Mesendoderm (in vitro differentiated cells): Measurements from ENCODE around the gene DNMBP.

ENCODE experiments used
- DNase-seq: peaks from one replicate; pipeline ENCODE4 v3.0.0; 2013
- H2AK5ac ChIP-seq: 2 replicates; pipeline ENCODE4 v1.6.1; 2013; ENCODE audit warnings: low read length, inconsistent platforms
- H2BK120ac ChIP-seq: 2 replicates; pipeline ENCODE4 v1.6.1; 2013; ENCODE audit warnings: low read depth, mild to moderate bottlenecking, low read length, moderate library complexity, mixed read lengths
- H2BK15ac ChIP-seq: replicated peaks from 2 replicates; pipeline ENCODE4 v1.6.1; 2013; ENCODE audit warnings: low read depth, mild to moderate bottlenecking, moderate library complexity
- H2BK5ac ChIP-seq: 2 replicates; pipeline ENCODE4 v1.6.1; 2013; ENCODE audit warnings: low read length, inconsistent platforms
- H3K18ac ChIP-seq: 2 replicates; pipeline ENCODE4 v1.6.1; 2013; ENCODE audit warnings: mild to moderate bottlenecking, low read length, mixed read lengths
- H3K23ac ChIP-seq: one replicate; pipeline ENCODE4 v1.6.1; 2013; ENCODE audit warnings: low read length
- H3K27ac ChIP-seq: 2 replicates; pipeline ENCODE4 v1.5.1; 2013; ENCODE audit warnings: low read depth, mild to moderate bottlenecking, inconsistent platforms, low read length, moderate library complexity
- H3K27me3 ChIP-seq: 2 replicates; pipeline ENCODE4 v1.6.1; 2013; ENCODE audit warnings: low read length, control low read depth, mild to moderate bottlenecking, inconsistent platforms; ENCODE audit not compliant: insufficient read depth, poor library complexity
- H3K36me3 ChIP-seq: 2 replicates; pipeline ENCODE4 v1.6.1; 2013; ENCODE audit warnings: low read length, inconsistent platforms; ENCODE audit not compliant: control insufficient read depth, insufficient read depth
- H3K4ac ChIP-seq: one replicate; pipeline ENCODE4 v1.6.1; 2013; ENCODE audit warnings: low read depth, mild to moderate bottlenecking, low read length, moderate library complexity
- H3K4me1 ChIP-seq: 2 replicates; pipeline ENCODE4 v1.6.1; 2013; ENCODE audit warnings: low read depth, low read length, inconsistent platforms; ENCODE audit not compliant: control insufficient read depth
- H3K4me2 ChIP-seq: 2 replicates; pipeline ENCODE4 v1.6.1; 2013; ENCODE audit warnings: low read length
- H3K4me3 ChIP-seq: 2 replicates; pipeline ENCODE4 v1.5.1; 2013; ENCODE audit warnings: mild to moderate bottlenecking, low read length
- H3K56ac ChIP-seq: one replicate; pipeline ENCODE4 v1.6.1; 2013; ENCODE audit warnings: low read length
- H3K79me1 ChIP-seq: 2 replicates; pipeline ENCODE4 v1.6.1; 2013; ENCODE audit warnings: low read length, inconsistent platforms
- H3K79me2 ChIP-seq: 2 replicates; pipeline ENCODE4 v1.6.1; 2013; ENCODE audit warnings: mild to moderate bottlenecking, low read length; ENCODE audit not compliant: control insufficient read depth, insufficient read depth
- H3K9ac ChIP-seq: 2 replicates; pipeline ENCODE4 v1.6.1; 2013; ENCODE audit warnings: low read length, inconsistent platforms
- H4K5ac ChIP-seq: one replicate; pipeline ENCODE4 v1.6.1; 2013; ENCODE audit warnings: low read length
- H4K8ac ChIP-seq: one replicate; pipeline ENCODE4 v1.6.1; 2013; ENCODE audit warnings: low read depth, mild to moderate bottlenecking, control low read depth, low read length, moderate library complexity
- WGBS: extraction: QIAGEN DNeasy Blood & Tissue Kit; methylation state at CpG from one replicate; pipeline ENCODE4 v1.1.7; 2013; ENCODE audit warnings: low lambda C conversion rate, missing lambda C conversion rate; ENCODE audit not compliant: insufficient coverage; ENCODE audit errors: extremely low coverage; 5-methylcytosine and 5-hydroxymethylcytosine counted together

Gene DNMBP

GRCh38 chr10:99927721-99928280, 81.9 kb downstream of the DNMBP start:
- DNase-seq: no peak
- Histone ChIP-seq H3K79me2 (no peaks in the 10 kb centered on the region), H3K9ac (no peak overlapping the region), H3K4me3 (no peak overlapping the region), H3K79me1 (peaks cover 6% of the 10 kb centered on the region), H2BK5ac (no peak overlapping the region), H3K36me3 (no peaks in the 10 kb centered on the region), H3K4ac (no peak overlapping the region), H3K18ac (no peak overlapping the region), H3K27ac (no peak overlapping the region), H2AK5ac (no peak overlapping the region), H3K23ac (no peak overlapping the region), H4K5ac (no peak overlapping the region), H3K4me2 (no peak overlapping the region), H3K4me1 (peaks cover 11% of the 10 kb centered on the region), H3K27me3 (no peaks in the 10 kb centered on the region), H2BK120ac (no peak overlapping the region), H3K56ac (no peak overlapping the region), H2BK15ac (no peak overlapping the region), H4K8ac (no peak overlapping the region)
- no CpG with 5 or more reads among the region's 3 CpGs for WGBS

- no peak overlapping the region for H2AK5ac ChIP-seq
- H2BK120ac ChIP-seq: no peak overlapping the region
- no peak overlapping the region for H4K5ac ChIP-seq
- H2BK5ac ChIP-seq: no peak overlapping the region
- H3K23ac ChIP-seq: no peak overlapping the region
- no peak overlapping the region for H3K4me3 ChIP-seq
- peaks cover 11% of the 10 kb centered on the region for H3K4me1 ChIP-seq
- WGBS: no CpG with 5 or more reads among the region's 9 CpGs
- no peak overlapping the region for H3K27ac ChIP-seq
- H3K79me1 ChIP-seq: peaks cover 6% of the 10 kb centered on the region
- no peak overlapping the region for H2BK15ac ChIP-seq
- H3K9ac ChIP-seq: no peak overlapping the region
- H3K18ac ChIP-seq: no peak overlapping the region
- H3K4ac ChIP-seq: no peak overlapping the region
- no peak overlapping the region for H4K8ac ChIP-seq
- H3K4me2 ChIP-seq: no peak overlapping the region
- DNase-seq: peak; percentile 35
- H3K36me3 ChIP-seq: no peaks in the 10 kb centered on the region
- H3K56ac ChIP-seq: no peak overlapping the region
- no peaks in the 10 kb centered on the region for H3K79me2 ChIP-seq
- H3K27me3 ChIP-seq: no peaks in the 10 kb centered on the region
Measured at GRCh38 chr10:99926925-99927720, 82.6 kb downstream of the DNMBP start.

- Histone ChIP-seq H3K27ac (no peak overlapping the region), H3K4me2 (no peak overlapping the region), H3K79me1 (peaks cover 8% of the 10 kb centered on the region), H3K4me3 (no peak overlapping the region), H3K79me2 (no peaks in the 10 kb centered on the region), H4K5ac (no peak overlapping the region), H4K8ac (no peak overlapping the region), H3K23ac (no peak overlapping the region), H3K4ac (no peak overlapping the region), H3K18ac (no peak overlapping the region), H3K56ac (no peak overlapping the region), H2BK5ac (no peak overlapping the region), H3K36me3 (no peaks in the 10 kb centered on the region), H2BK120ac (no peak overlapping the region), H2AK5ac (no peak overlapping the region), H3K27me3 (no peaks in the 10 kb centered on the region), H3K9ac (no peak overlapping the region), H3K4me1 (no peaks in the 10 kb centered on the region), H2BK15ac (no peak overlapping the region)
- no CpG with 5 or more reads among the region's 3 CpGs for WGBS
- DNase-seq: no peak
Measured at GRCh38 chr10:99924451-99925255, 85.1 kb downstream of the DNMBP start.

GRCh38 chr10:99921948-99922347, 87.8 kb downstream of the DNMBP start:
- Histone ChIP-seq H3K36me3 (no peaks in the 10 kb centered on the region), H3K4me1 (peaks cover 2% of the 10 kb centered on the region), H3K27me3 (no peaks in the 10 kb centered on the region), H3K4me3 (no peak overlapping the region), H3K79me2 (no peaks in the 10 kb centered on the region), H3K18ac (no peak overlapping the region), H3K27ac (no peak overlapping the region), H4K8ac (no peak overlapping the region), H3K23ac (no peak overlapping the region), H3K9ac (no peak overlapping the region), H3K56ac (no peak overlapping the region), H2AK5ac (no peak overlapping the region), H2BK5ac (no peak overlapping the region), H3K4me2 (no peak overlapping the region), H2BK15ac (no peak overlapping the region), H4K5ac (no peak overlapping the region), H3K79me1 (peaks cover 8% of the 10 kb centered on the region), H2BK120ac (no peak overlapping the region), H3K4ac (no peak overlapping the region)
- no peak for DNase-seq
- WGBS: no CpG with 5 or more reads among the region's 2 CpGs

- peaks cover 7% of the 10 kb centered on the region for H3K79me1 ChIP-seq
- no peak overlapping the region for H4K5ac ChIP-seq
- no peak overlapping the region for H3K27ac ChIP-seq
- no peak overlapping the region for H2BK120ac ChIP-seq
- no peak overlapping the region for H2BK15ac ChIP-seq
- no peak overlapping the region for H3K9ac ChIP-seq
- no peaks in the 10 kb centered on the region for H3K79me2 ChIP-seq
- no peaks in the 10 kb centered on the region for H3K36me3 ChIP-seq
- H3K4ac ChIP-seq: no peak overlapping the region
- H3K18ac ChIP-seq: no peak overlapping the region
- no peak overlapping the region for H2BK5ac ChIP-seq
- no peaks in the 10 kb centered on the region for H3K27me3 ChIP-seq
- no peak for DNase-seq
- no peak overlapping the region for H3K56ac ChIP-seq
- H3K23ac ChIP-seq: no peak overlapping the region
- peaks cover 2% of the 10 kb centered on the region for H3K4me1 ChIP-seq
- no peak overlapping the region for H3K4me3 ChIP-seq
- no CpG with 5 or more reads among the region's 4 CpGs for WGBS
- H2AK5ac ChIP-seq: no peak overlapping the region
- no peak overlapping the region for H4K8ac ChIP-seq
- H3K4me2 ChIP-seq: no peak overlapping the region
Measured at GRCh38 chr10:99920901-99921300, 88.8 kb downstream of the DNMBP start.
